Kasumi-1 (cell line): ENCODE data around the gene PTPN4.

Source experiments
- DNase-seq, 2 experiments: peaks; one replicate each; lab custom pipeline; 2025; lab: John Stamatoyannopoulos, UW

Gene PTPN4

GRCh38 chr2:119759451-119760236 lies at the start of gene PTPN4:
Gene PTPN4 (plus strand): TSS chr2:119759922. CDS start chr2:119809854, 49,932 bp downstream.
- DNase-seq: peak; percentile 98

- DNase-seq: no peak
Observed at GRCh38 chr2:119710281-119710680, 49.4 kb upstream of the PTPN4 start.

- DNase-seq: no peak
Observed at GRCh38 chr2:119711352-119711751, 48.4 kb upstream of the PTPN4 start.

- no peak for DNase-seq
Observed at GRCh38 chr2:119712571-119712970, 47.2 kb upstream of the PTPN4 start.

GRCh38 chr2:119713819-119714490 lies 45.8 kb upstream of the PTPN4 start:
- DNase-seq: no peak

GRCh38 chr2:119715409-119716283 lies 44.1 kb upstream of the PTPN4 start:
- DNase-seq: no peak

GRCh38 chr2:119716284-119716672 lies 43.4 kb upstream of the PTPN4 start:
- no peak for DNase-seq

- no peak for DNase-seq
Observed at GRCh38 chr2:119718501-119719260, 41.0 kb upstream of the PTPN4 start.

- DNase-seq: no peak
Observed at GRCh38 chr2:119719261-119719627, 40.5 kb upstream of the PTPN4 start.

GRCh38 chr2:119721043-119721442 lies 38.7 kb upstream of the PTPN4 start:
- no peak for DNase-seq

GRCh38 chr2:119721462-119721861 lies 38.3 kb upstream of the PTPN4 start:
- DNase-seq: no peak

GRCh38 chr2:119721904-119722303 lies 37.8 kb upstream of the PTPN4 start:
- no peak for DNase-seq

- DNase-seq: no peak
Observed at GRCh38 chr2:119723186-119723585, 36.5 kb upstream of the PTPN4 start.

GRCh38 chr2:119723784-119724467 lies 35.8 kb upstream of the PTPN4 start:
- DNase-seq: no peak

- DNase-seq: no peak
Observed at GRCh38 chr2:119724656-119725485, 34.9 kb upstream of the PTPN4 start.

- DNase-seq: no peak
Observed at GRCh38 chr2:119727493-119727892, 32.2 kb upstream of the PTPN4 start.

GRCh38 chr2:119728421-119728820 lies 31.3 kb upstream of the PTPN4 start:
- DNase-seq: no peak

GRCh38 chr2:119730671-119731177 lies 29.0 kb upstream of the PTPN4 start:
- no peak for DNase-seq

GRCh38 chr2:119731983-119732382 lies 27.7 kb upstream of the PTPN4 start:
- DNase-seq: peak; percentile 8 to 14

- DNase-seq: no peak
Observed at GRCh38 chr2:119732601-119733164, 27.0 kb upstream of the PTPN4 start.
